ENCODE measurements around the gene SERPIND1.

- TF ChIP-seq POLR2A (IDR thresholded peaks at IDR 0.05) (no peak), CTCF (IDR thresholded peaks at IDR 0.05 in 4 of 5, conservative IDR thresholded peaks at IDR 0.05 in 1 of 5) (no peak)
Measured at GRCh38 chr22:20805972-20806471, 32.1 kb downstream of the SERPIND1 start.
